Lung (tissue), 12 donors: ENCODE measurements around the gene PCSK1N. TPM values are rescaled to one million over a fixed set of nuclear protein-coding genes. Genes with fewer than 3 reads are reported as not detected.

Experiments
- ATAC-seq: fragments of 200-7000 bp; cut with Tn5 transposase; one replicate; pipeline ENCODE4 v1.9.1; 2020; ENCODE audit warnings: moderate number of reproducible peaks; ENCODE audit not compliant: insufficient read depth, low FRiP score
- DNase-seq, 3 donors: peaks; one replicate each; pipeline ENCODE4 v3.0.0-alpha.2; 2013 to 2017
- H3K27ac ChIP-seq, 2 donors: one replicate each; pipeline ENCODE4 v1.5.1; 2013; ENCODE audit warnings: mild to moderate bottlenecking in 2 of 2, moderate library complexity in 2 of 2, control low read depth in 1 of 2, inconsistent platforms in 1 of 2, low read depth in 1 of 2, low read length in 1 of 2
- H3K27me3 ChIP-seq, 3 donors: one replicate each; pipeline ENCODE4 v1.5.1; 2013; ENCODE audit warnings: low read length in 2 of 3; ENCODE audit not compliant: control insufficient read depth in 3 of 3, insufficient read depth in 3 of 3
- H3K36me3 ChIP-seq, 4 donors: one replicate each; pipeline ENCODE4 v1.5.1; 2013; ENCODE audit warnings: low read length in 4 of 4, mild to moderate bottlenecking in 1 of 4, moderate library complexity in 1 of 4; ENCODE audit not compliant: control insufficient read depth in 4 of 4, insufficient read depth in 4 of 4
- H3K4me1 ChIP-seq, 5 donors: one replicate each; pipeline ENCODE4 v1.5.1; 2013; ENCODE audit warnings: low read length in 5 of 5, mild to moderate bottlenecking in 2 of 5, moderate library complexity in 1 of 5; ENCODE audit not compliant: control insufficient read depth in 5 of 5, insufficient read depth in 5 of 5
- H3K4me3 ChIP-seq: one replicate; pipeline ENCODE4 v1.5.1; 2013; ENCODE audit warnings: mild to moderate bottlenecking, control low read depth, moderate library complexity
- H3K9ac ChIP-seq, 2 donors: one replicate each; pipeline ENCODE4 v1.5.1; 2013; ENCODE audit warnings: low read length in 2 of 2, control low read depth in 1 of 2; ENCODE audit not compliant: insufficient read depth in 1 of 2
- H3K9me3 ChIP-seq, 4 donors: one replicate each; pipeline ENCODE4 v1.5.1; 2013; ENCODE audit warnings: low read length in 3 of 4, mild to moderate bottlenecking in 1 of 4, moderate library complexity in 1 of 4; ENCODE audit not compliant: control insufficient read depth in 4 of 4, insufficient read depth in 3 of 4
- CTCF ChIP-seq: IDR thresholded peaks from 2 replicates; pipeline ENCODE4 v1.5.1; 2012; ENCODE audit warnings: mild to moderate bottlenecking; ENCODE audit errors: control extremely low read depth, extremely low read depth
- WGBS, 2 donors: extraction: QIAGEN DNeasy Blood & Tissue Kit; methylation state at CpG; one replicate each; pipeline ENCODE4 v1.1.7; 2013; 5-methylcytosine and 5-hydroxymethylcytosine counted together
- polyA plus RNA-seq, 2 donors: library from polyadenylated mRNA; stranded (reverse); fragments of 200-250 nt; gene quantifications; one replicate each; pipeline ENCODE4 v1.2.1, GENCODE V29; 2013
- total RNA-seq, 2 donors: library from RNA; depleted of rRNA in 1 of 2; stranded (reverse); fragments of >200 nt in 1 of 2; gene quantifications; one replicate each; pipeline ENCODE4 v1.2.1, GENCODE V29; 2014 to 2021
- donor health status: control.
- donor health status: control.
- donor health status: Bipolar disorder and iron deficiency.
- donor health status: healthy.
- donor health status: DM: yes; HTN: yes; CAD: no.

Gene PCSK1N
- total and polyA plus RNA-seq, 4 donors: 1.3 to 10.7 (median 2.5) TPM

DNA sequence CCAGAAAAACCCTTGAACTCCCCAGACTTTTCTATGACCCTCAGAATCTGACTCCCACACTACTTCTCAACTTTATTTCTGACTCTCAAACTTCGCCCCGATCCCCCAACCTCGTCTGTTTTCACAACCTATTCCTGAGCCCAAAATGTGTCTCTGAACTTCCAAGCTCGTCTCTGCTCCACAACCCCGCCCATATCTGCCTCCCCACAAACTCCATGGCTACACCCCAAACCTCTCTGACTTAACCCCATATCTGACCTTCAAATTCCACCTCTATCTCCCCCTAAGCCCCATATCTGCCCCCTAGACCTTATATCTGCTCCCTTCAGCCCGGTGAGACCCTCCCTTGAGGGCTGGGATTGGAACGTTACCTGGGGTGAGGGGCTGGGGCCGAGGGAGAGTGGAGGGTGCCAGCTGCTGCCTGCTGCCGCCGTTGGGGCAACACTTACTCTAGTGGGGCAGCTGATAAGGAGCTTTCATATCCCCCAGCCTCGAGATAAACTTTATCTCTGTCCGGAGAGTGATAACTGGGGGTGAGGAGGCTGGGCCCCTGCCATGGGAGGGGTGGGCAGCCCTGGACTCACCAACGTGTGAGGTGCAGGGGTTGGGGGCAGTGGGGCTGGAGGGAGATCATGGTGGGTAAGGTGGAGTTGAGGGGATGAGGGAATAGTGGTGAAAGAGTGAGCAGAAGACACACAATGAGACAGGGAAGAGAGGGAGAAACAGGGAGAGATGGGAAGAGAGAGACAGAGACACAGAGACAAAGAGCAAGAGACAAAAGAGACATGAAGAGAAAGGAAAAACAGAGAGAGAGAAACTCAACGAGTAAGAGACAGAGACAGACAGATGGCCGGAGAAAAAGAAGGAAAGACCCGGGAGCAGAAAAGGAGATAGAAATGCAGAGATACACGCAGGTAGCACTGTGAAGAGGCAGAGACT, 47.6 kb downstream of the PCSK1N start:
- Histone ChIP-seq H3K27ac (no peak overlapping the region), H3K4me1 (no peaks in the 10 kb centered on the region), H3K4me3 (no peak overlapping the region), H3K36me3 (no peaks in the 10 kb centered on the region), H3K27me3 (no peaks in the 10 kb centered on the region), H3K9ac (no peak overlapping the region), H3K9me3 (peaks cover 0 to 3% (median 0%) of the 10 kb centered on the region in 4 donors)
- DNase-seq (no peak), ATAC-seq (no peak)
- WGBS, 2 donors: 55 to 79% methylated on average over 14 to 17 of the region's 17 CpGs
- TF ChIP-seq CTCF: no peak

DNA sequence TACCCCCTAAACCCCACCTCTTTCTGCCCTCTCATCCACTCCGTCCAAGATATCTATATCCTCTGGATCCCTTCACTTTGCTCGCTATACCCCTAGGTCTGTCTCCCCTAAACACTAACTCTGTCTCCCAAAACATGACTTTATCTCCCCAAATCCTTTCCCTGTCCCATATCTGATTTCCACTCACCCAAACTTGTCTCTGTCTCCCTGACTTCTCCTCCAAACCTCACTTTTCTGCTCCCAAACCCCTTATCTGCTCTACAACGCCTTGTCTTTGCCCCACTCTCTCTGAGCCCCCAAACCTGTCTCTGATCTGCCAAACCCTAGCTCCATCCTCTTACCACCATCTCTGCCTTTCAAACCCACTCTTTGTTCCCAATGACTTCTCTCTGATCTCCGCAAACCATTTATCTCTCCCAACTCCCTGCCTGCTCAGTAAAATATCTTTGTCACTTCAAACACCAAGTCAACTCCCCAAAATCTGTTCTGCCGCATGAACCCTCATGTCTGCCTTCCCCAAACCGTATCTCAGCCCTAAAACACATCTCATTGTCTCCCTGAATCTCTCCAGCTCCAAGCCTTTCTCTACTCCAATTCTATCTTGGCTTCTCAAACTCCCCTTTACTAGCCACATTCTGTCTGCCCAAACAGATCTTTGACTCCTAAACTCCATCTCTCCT, 48.4 kb downstream of the PCSK1N start:
- Histone ChIP-seq H3K27ac (no peak overlapping the region), H3K27me3 (no peaks in the 10 kb centered on the region), H3K4me1 (no peaks in the 10 kb centered on the region), H3K9me3 (peaks cover 0 to 3% (median 0%) of the 10 kb centered on the region in 4 donors), H3K4me3 (no peak overlapping the region), H3K9ac (no peak overlapping the region), H3K36me3 (no peaks in the 10 kb centered on the region)
- no peak for ATAC-seq
- DNase-seq: no peak
- 64 to 83% methylated on average over 6 of the region's 6 CpGs for WGBS, 2 donors
- no peak for TF ChIP-seq CTCF

DNA sequence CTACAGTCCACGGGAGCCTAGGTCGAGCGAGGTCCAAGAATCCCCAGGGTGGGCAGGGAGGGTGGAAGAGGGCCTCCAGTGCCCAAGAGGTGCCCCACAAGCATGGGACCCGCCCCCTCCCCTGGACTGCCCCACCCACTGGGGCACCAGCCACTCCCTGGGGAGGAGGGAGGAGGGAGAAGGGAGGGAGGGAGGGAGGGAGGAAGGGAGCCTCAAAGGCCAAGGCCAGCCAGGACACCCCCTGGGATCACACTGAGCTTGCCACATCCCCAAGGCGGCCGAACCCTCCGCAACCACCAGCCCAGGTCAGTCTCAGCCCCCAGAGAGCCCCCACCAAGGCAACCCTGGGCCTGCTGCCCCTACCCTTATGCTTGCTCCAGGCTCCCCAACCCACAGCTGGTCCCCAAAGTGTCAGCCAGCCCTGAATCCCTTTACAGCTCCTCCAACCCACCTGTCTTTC, 49.0 kb downstream of the PCSK1N start, which contains the start of gene GATA1:
GATA1 (plus strand) TSS at position 250 of the 460 bp plus-strand sequence. CDS start 4,520 bp downstream, outside the sequence.
- H3K9me3 ChIP-seq: peaks cover 0 to 3% (median 0%) of the 10 kb centered on the region in 4 donors
- ATAC-seq (no peak), DNase-seq (no peak)
- 83 to 91% methylated on average over 6 to 7 of the region's 7 CpGs for WGBS, 2 donors
- H3K4me1 ChIP-seq: no peaks in the 10 kb centered on the region
- H3K4me3 ChIP-seq: no peak within 1 kb of the TSS
- no peak within 1 kb of the TSS for H3K9ac ChIP-seq
- no peak within 1 kb of the TSS for H3K27ac ChIP-seq
- no peak for TF ChIP-seq CTCF
- no peaks in the 10 kb centered on the region for H3K27me3 ChIP-seq
- H3K36me3 ChIP-seq: no peaks in the 10 kb centered on the region
